NCI-H2107 treated with DMSO at 0.1 percent for 48 hours (cell line): ENCODE results near the gene STX10.
"Not testable (repeated sequence)": the region's sequence is repeated elsewhere in the genome, so short reads cannot be mapped to it uniquely, and the experiment has no call there.

Experiments used
- DNase-seq: peaks from one replicate; lab custom pipeline; 2025; ENCODE audit not compliant: unreplicated experiment; lab: John Stamatoyannopoulos, UW

STX10 gene, protein sequence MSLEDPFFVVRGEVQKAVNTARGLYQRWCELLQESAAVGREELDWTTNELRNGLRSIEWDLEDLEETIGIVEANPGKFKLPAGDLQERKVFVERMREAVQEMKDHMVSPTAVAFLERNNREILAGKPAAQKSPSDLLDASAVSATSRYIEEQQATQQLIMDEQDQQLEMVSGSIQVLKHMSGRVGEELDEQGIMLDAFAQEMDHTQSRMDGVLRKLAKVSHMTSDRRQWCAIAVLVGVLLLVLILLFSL

GRCh38 chr19:13150187-13150930 is at the start of gene STX10, which contains the start of gene IER2:
TSS of gene STX10 (minus strand) at chr19:13150375. CDS start at chr19:13150173, 202 bp downstream.
TSS of gene IER2 (plus strand) at chr19:13150411. CDS start at chr19:13153187, 2,776 bp downstream.
- peak; percentile 84 for DNase-seq

GRCh38 chr19:13198634-13199033 is 48.5 kb upstream of the STX10 start:
- DNase-seq: no peak

DNA sequence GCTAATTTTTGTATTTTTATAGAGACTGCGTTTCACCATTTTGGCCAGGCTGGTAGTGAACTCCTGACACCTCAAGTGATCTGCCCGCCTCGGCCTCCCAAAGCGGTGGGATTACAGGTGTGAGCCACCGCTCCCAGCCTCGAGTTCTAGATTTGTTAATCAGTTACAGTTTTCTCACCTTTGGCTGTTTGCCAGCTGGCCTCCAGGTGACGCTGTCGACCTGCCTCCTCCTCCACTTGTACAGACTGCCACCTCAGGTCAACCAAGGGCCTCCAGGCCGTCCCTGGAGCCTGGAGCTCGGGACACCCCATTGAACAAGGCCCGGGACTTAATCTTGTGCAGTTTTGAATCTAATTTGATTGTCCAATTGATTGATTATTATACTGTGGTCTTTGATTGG is 45.5 kb upstream of the STX10 start:
- no peak for DNase-seq

- no peak for DNase-seq
Observed at GRCh38 chr19:13190781-13191540, 40.8 kb upstream of the STX10 start.

DNA sequence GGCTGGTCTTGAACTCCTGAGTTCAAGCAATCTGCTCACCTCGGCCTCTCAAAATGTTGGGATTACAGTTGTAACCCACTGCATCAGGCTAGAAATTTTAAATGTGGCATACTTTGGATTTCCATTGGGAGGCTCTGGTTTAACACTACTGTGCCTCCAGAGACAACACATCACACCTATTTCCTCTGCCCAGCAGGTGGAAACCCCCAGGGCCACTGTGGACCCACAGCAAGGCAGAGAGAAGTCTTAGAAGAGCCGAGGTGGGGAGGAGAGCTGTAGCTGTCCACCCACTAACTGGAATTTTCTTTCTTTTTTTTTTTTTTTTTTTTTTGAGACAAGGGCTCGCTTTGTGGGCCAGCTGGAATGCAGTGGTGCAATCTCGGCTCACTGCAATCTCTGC is 39.4 kb upstream of the STX10 start:
- DNase-seq: no peak

DNA sequence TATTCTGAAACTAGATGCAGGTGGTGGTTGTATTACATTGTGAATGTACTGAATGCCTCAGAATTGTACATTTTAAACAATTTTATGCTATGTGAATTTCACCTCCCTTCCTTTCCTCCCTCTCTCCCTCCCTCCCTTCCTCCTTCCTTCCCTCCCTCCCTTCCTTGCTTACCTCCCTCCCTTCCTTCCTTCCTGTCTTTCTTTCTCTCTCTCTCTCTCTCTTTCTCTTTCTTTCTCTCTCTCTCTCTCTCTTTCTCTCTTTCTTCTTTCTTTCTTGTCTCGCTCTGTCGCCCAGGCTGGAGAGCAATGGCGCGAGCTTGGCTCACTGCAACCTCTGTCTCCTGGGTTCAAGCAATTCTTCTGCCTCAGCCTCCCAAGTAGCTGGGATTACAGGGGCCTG is 37.2 kb upstream of the STX10 start:
- DNase-seq: no peak

GRCh38 chr19:13186688-13187087 is 36.5 kb upstream of the STX10 start:
- not testable (repeated sequence) for DNase-seq

DNA sequence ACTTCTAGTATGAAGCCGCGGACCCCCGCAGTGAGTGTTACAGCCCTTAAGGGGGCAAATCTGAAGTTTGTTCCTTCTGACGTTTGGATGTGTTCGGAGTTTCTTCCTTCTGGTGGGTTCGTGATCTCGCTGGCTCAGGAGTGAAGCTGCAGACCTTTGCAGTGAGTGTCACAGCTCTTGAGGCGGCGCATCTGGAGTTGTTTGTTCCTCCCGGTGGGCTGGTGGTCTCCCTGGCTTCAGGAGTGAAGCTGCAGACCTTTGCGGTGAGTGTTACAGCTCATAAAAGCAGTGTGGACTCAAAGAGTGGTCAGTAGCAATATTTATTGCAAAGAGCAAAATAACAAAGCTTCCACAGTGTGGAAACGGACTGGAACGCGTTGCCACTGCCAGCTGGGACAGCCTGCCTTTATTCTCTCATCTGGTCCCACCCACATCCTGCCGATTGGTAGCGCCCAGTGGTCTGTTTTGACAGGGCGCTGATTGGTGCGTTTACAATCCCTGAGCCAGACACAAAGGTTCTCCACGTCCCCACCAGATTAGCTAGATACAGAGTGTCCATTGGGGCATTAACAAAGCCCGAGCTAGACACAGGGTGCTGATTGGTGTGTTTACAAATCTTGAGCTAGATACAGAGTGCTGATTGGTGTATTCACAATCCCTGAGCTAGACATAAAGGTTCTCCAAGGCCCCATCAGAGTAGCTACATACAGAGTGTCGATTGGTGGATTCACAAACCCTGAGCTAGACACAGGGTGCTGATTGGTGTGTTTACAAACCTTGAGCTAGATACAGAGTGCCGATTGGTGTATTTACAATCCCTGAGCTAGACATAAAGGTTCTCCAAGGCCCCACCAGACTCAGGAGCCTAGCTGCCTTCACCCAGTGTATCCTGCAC is 35.8 kb upstream of the STX10 start:
- not testable (repeated sequence) for DNase-seq

DNA sequence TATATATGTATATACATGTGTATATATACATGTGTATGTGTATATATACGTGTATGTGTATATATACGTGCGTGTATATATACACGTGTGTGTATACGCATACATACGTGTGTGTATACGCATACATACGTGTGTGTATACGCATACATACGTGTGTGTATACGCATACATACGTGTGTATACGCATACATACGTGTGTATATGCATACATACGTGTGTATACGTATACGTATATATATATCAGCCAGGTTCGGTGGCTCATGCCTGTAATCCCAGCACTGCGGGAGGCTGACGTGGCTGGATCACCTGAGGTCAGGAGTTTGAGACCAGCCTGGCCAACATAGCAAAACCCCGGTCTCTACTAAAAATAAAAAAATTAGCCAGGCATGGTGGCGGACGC is 34.8 kb upstream of the STX10 start:
- not testable (repeated sequence) for DNase-seq

DNA sequence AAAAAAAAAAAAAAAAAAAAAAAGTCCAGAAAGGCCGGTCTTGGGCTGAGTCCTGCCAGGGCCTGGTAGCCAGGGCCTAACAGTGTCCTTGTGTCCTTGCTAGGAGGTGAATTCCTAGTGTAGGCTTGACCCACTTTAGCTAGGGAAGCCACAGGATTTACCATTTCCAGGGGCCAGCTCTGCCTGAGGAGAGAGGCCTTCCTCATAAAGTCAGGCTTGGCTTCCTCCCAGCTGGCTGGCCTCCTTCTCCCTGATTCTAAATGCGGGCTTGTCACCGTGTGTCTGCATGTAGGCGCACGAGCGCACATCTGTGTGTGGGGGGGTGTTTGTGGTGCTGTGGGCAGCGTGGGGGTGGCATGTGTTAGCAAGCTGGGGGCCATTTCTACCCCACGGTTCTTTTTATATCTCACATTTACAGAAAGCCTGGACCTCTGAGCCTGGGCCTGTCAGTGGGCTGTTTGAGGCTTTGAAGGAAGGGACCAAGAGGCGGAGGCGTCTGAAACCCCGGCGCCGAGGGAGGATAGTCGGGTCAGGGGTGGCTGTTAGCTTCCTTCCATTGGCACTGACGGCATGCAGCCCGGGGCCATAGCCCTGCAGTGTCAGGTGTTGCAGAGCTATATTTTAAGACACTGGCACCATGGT is 31.7 kb upstream of the STX10 start:
- DNase-seq: no peak

GRCh38 chr19:13178291-13178690 is 28.1 kb upstream of the STX10 start:
- DNase-seq: not testable (repeated sequence)

- DNase-seq: not testable (repeated sequence)
Observed at GRCh38 chr19:13177584-13177983, 27.4 kb upstream of the STX10 start.

DNA sequence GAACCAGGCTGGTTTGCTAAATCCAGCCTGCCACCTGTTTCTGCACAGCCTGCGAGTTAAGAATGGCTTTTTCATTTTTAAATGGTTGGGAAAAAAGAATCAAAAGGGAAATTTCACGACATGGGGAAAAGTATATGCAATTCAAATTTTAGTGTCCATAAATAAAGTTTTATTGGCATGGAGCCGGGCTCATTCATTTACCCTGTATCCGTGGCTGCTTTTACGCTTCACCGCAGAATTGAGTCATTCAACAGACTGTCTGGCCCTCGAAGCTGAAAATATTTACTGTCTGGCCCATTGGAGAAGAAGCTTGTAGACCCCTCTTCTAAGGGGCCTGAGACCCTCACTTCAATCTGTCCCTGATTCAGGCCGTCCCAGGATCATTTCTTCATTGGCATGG is 26.2 kb upstream of the STX10 start:
- DNase-seq: no peak

DNA sequence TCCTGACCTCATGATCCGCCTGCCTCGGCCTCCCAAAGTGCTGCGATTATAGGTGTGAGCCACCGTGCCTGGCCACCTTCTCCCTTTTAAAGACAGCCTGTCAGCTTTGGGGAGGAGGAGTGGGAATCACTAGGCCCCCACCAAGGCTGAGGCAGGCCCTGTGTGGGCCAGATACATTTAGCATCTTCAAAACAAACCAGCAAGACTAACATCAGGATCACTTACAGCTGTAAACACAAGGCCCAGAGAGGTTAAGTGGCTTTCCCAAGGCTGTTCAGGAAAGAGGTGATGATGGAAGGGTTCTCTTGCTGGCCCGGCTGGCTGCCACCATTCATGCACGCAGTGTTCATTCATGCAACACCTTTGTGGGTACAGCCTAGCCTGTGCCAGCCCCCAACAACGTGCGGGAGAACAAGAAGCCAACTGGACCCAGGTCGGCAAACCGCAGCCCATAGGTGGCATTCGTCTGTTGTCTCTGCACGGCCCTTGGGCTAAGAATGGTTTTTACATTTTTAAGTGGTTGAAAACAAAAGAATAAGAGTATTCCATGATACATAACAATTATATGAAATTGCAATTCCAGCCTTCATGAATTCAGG is 23.1 kb upstream of the STX10 start:
- no peak for DNase-seq

DNA sequence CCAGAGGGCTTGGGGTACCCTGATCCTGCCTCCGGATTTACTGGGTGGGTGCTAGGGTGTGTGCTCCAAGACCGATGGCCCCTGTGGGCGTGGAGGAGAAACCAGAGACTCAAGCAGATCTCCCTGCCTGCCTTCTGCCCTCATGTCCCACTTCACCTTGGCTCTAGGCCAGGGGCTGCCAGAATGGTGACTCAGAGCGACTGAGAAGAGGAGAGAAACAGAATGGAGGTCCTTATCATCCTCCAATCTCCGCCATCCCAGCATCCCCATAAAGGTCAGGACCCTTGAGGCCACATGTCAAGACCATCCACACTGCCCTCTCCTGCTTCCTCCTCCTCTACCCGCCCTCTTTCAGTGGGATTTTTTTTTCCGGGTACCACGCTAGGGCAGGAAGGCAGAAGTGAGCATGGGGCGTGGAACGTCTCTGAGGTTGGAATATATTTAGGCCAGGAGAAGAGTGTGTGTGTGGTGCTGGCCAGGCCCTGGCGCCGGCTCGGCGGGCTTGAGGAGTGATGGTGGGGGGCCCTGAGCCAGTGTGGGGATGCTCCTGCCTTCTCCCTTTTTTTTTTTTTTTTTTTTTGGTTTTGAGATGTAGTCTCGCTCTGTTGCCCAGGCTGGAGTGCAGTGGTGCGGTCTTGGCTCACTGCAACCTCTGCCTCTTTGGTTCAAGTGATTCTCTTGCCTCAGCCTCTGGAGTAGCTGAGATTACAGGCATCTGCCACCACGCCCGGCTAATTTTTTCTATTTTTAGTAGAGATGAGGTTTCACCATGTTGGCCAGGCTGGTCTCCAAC is 22.4 kb upstream of the STX10 start:
- DNase-seq: peak; percentile 1

DNA sequence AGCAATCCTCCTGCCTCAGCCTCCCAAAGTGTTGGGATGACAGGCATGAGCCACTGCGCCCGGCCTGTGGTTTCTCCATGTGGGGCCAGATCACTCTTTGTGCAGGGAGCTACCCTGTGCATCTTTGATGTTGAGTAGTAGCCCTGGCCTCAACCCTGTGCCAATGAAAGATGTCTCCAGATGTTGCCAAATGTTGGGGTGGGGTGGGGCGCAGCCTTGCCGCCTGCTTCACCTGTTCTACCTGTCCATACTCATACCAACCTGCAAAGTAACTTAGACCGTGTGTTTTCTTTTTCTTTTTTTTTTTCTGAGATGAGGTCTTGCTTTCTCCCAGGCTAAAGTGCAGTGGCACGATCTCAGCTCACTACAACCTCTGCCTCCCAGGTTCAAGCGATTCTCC is 21.0 kb upstream of the STX10 start:
- no peak for DNase-seq

GRCh38 chr19:13169769-13170168 is 19.6 kb upstream of the STX10 start:
- DNase-seq: no peak

DNA sequence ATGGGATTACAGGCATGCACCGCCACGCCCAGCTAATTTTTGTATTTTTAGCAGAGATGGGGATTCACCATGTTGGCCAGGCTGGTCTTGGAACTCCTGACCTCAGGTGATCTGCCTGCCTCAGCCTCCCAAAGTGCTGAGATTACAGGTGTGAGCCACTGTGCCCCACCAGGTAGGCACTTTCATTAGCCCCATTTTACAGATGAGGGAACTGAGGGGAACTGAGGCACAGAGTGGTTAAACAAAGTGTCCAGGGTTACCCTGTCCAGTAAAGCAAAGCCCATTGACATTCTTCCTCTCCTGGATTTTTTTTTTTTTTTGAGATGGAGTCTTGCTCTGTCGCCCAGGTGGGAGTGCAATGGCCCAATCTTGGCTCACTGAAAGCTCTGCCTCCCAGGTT is 16.0 kb upstream of the STX10 start:
- not testable (repeated sequence) for DNase-seq
